HG02938 (cell line): ENCODE measurements around the gene ZBTB7B.
"Not testable (repeated sequence)": the region's sequence is repeated elsewhere in the genome, so short reads cannot be mapped to it uniquely, and the experiment has no call there.

Experiments used
- ATAC-seq: cut with Tn5 transposase; IDR thresholded peaks from one replicate; pipeline ENCODE4 v1.9.1; 2021; ENCODE audit warnings: mild to moderate bottlenecking, moderate library complexity; ENCODE audit not compliant: unreplicated experiment

ZBTB7B gene

GRCh38 chr1:154967331-154967950, 35.2 kb upstream of the ZBTB7B start:
- ATAC-seq, result no peak

GRCh38 chr1:154968731-154969130, 33.9 kb upstream of the ZBTB7B start:
- no peak for ATAC-seq

- ATAC-seq, result no peak
Measured at GRCh38 chr1:154969246-154969645, 33.4 kb upstream of the ZBTB7B start.

GRCh38 chr1:154969860-154970452, 32.6 kb upstream of the ZBTB7B start:
- ATAC-seq, result no peak

- no peak for ATAC-seq
Measured at GRCh38 chr1:154970631-154971340, 31.8 kb upstream of the ZBTB7B start, which contains the start of gene SHC1. SHC1 (minus strand) TSS chr1:154970747; CDS start chr1:154970526, 221 bp downstream.

- ATAC-seq, result no peak
Measured at GRCh38 chr1:154971341-154971998, 31.1 kb upstream of the ZBTB7B start.

GRCh38 chr1:154972213-154972516, 30.4 kb upstream of the ZBTB7B start:
- ATAC-seq, result no peak

GRCh38 chr1:154972517-154973343, 29.9 kb upstream of the ZBTB7B start:
- no peak for ATAC-seq

GRCh38 chr1:154973344-154974101, 29.1 kb upstream of the ZBTB7B start:
- ATAC-seq, result peak; percentile 5

- ATAC-seq, result peak; percentile 78
Measured at GRCh38 chr1:154974102-154974807, 28.3 kb upstream of the ZBTB7B start, which contains the start of gene CKS1B. CKS1B (plus strand) TSS chr1:154974681; CDS start chr1:154974746, 65 bp downstream.

GRCh38 chr1:154974808-154975408, 27.7 kb upstream of the ZBTB7B start:
- peak; percentile 47 for ATAC-seq

GRCh38 chr1:154975409-154976059, 27.1 kb upstream of the ZBTB7B start:
- ATAC-seq, result no peak

- not testable (repeated sequence) for ATAC-seq
Measured at GRCh38 chr1:154977762-154978161, 24.8 kb upstream of the ZBTB7B start.

- no peak for ATAC-seq
Measured at GRCh38 chr1:154978360-154978759, 24.2 kb upstream of the ZBTB7B start.

GRCh38 chr1:154982341-154982740, 20.3 kb upstream of the ZBTB7B start:
- ATAC-seq, result no peak

GRCh38 chr1:154982897-154983648, 19.5 kb upstream of the ZBTB7B start, which contains the start of gene FLAD1:
FLAD1 (plus strand) TSS chr1:154983344; CDS start chr1:154983695, 351 bp downstream.
- ATAC-seq, result peak; percentile 96

- no peak for ATAC-seq
Measured at GRCh38 chr1:154983776-154984466, 18.7 kb upstream of the ZBTB7B start.
